ENCODE results near the gene CA10. TPM values are rescaled to one million over a fixed set of nuclear protein-coding genes. Genes with fewer than 3 reads are reported as not detected.

CA10 gene
- total RNA-seq, 1 donor from 2014 or later = 1.3 TPM

- no peak for TF ChIP-seq CTCF (IDR thresholded peaks at IDR 0.05; ENCODE audit: partially characterized antibody, unreplicated experiment)
- DNase-seq = no peak
- Mint-ChIP-seq H3K9me3 (ENCODE audit: unreplicated experiment) (no peaks in the 10 kb centered on the region), H3K4me1 (ENCODE audit: low read depth, unreplicated experiment) (peaks cover 3% of the 10 kb centered on the region), H3K27ac (ENCODE audit: unreplicated experiment) (no peak overlapping the region), H3K4me3 (ENCODE audit: unreplicated experiment) (no peak overlapping the region), H3K36me3 (ENCODE audit: unreplicated experiment) (no peaks in the 10 kb centered on the region), H3K27me3 (ENCODE audit: unreplicated experiment) (no peaks in the 10 kb centered on the region)
These were observed 399.3 kb downstream of the CA10 start for GRCh38 chr17:51759260-51759659.

GRCh38 chr17:51751072-51751471, 407.4 kb downstream of the CA10 start:
- H3K27ac Mint-ChIP-seq (ENCODE audit: unreplicated experiment) = no peak overlapping the region
- H3K4me1 Mint-ChIP-seq (ENCODE audit: low read depth, unreplicated experiment) = no peaks in the 10 kb centered on the region
- TF ChIP-seq CTCF (IDR thresholded peaks at IDR 0.05; ENCODE audit: partially characterized antibody, unreplicated experiment) = no peak
- DNase-seq = no peak
- H3K27me3 Mint-ChIP-seq (ENCODE audit: unreplicated experiment) = no peaks in the 10 kb centered on the region
- H3K9me3 Mint-ChIP-seq (ENCODE audit: unreplicated experiment) = no peaks in the 10 kb centered on the region
- H3K4me3 Mint-ChIP-seq (ENCODE audit: unreplicated experiment) = no peak overlapping the region
- H3K36me3 Mint-ChIP-seq (ENCODE audit: unreplicated experiment) = no peaks in the 10 kb centered on the region

GRCh38 chr17:51748749-51749604, 409.5 kb downstream of the CA10 start:
- DNase-seq = no peak
- H3K4me1 Mint-ChIP-seq (ENCODE audit: low read depth, unreplicated experiment) = no peaks in the 10 kb centered on the region
- no peaks in the 10 kb centered on the region for H3K27me3 Mint-ChIP-seq (ENCODE audit: unreplicated experiment)

GRCh38 chr17:51746421-51746820, 412.1 kb downstream of the CA10 start:
- no peak for TF ChIP-seq CTCF (IDR thresholded peaks at IDR 0.05; ENCODE audit: partially characterized antibody, unreplicated experiment)
- no peak for DNase-seq
- Mint-ChIP-seq H3K27ac (ENCODE audit: unreplicated experiment) (no peak overlapping the region), H3K27me3 (ENCODE audit: unreplicated experiment) (no peaks in the 10 kb centered on the region), H3K36me3 (ENCODE audit: unreplicated experiment) (no peaks in the 10 kb centered on the region), H3K4me1 (ENCODE audit: low read depth, unreplicated experiment) (no peaks in the 10 kb centered on the region), H3K4me3 (ENCODE audit: unreplicated experiment) (no peak overlapping the region), H3K9me3 (ENCODE audit: unreplicated experiment) (no peaks in the 10 kb centered on the region)

More at GRCh38 chr17:51748749-51749604, 409.5 kb downstream of the CA10 start:
- H3K4me3 Mint-ChIP-seq (ENCODE audit: unreplicated experiment) = no peak overlapping the region
- TF ChIP-seq CTCF (IDR thresholded peaks at IDR 0.05; ENCODE audit: partially characterized antibody, unreplicated experiment) = no peak
- H3K9me3 Mint-ChIP-seq (ENCODE audit: unreplicated experiment) = no peaks in the 10 kb centered on the region
- no peaks in the 10 kb centered on the region for H3K36me3 Mint-ChIP-seq (ENCODE audit: unreplicated experiment)
- H3K27ac Mint-ChIP-seq (ENCODE audit: unreplicated experiment) = no peak overlapping the region

GRCh38 chr17:51745993-51746392, 412.5 kb downstream of the CA10 start:
- DNase-seq = no peak
- Mint-ChIP-seq H3K36me3 (ENCODE audit: unreplicated experiment) (no peaks in the 10 kb centered on the region), H3K27ac (ENCODE audit: unreplicated experiment) (no peak overlapping the region), H3K4me3 (ENCODE audit: unreplicated experiment) (no peak overlapping the region), H3K27me3 (ENCODE audit: unreplicated experiment) (no peaks in the 10 kb centered on the region), H3K9me3 (ENCODE audit: unreplicated experiment) (no peaks in the 10 kb centered on the region), H3K4me1 (ENCODE audit: low read depth, unreplicated experiment) (no peaks in the 10 kb centered on the region)
- no peak for TF ChIP-seq CTCF (IDR thresholded peaks at IDR 0.05; ENCODE audit: partially characterized antibody, unreplicated experiment)

Measured in glutamatergic neuron (in vitro differentiated cells).